Naive B cell (primary cell): ENCODE measurements around the gene AKR7A2. TPM values are rescaled to one million over a fixed set of nuclear protein-coding genes. Genes with fewer than 3 reads are reported as not detected.
"Not testable (repeated sequence)": the region's sequence is repeated elsewhere in the genome, so short reads cannot be mapped to it uniquely, and the experiment has no call there.

Experiments
- ATAC-seq, 2 donors: fragments of 150-1000 bp; cut with Tn5 transposase; 2 replicates each; pipeline ENCODE4 v1.10.0; 2021; ENCODE audit warnings: low read depth in 2 of 2, mild to moderate bottlenecking in 2 of 2, moderate library complexity in 2 of 2
- DNase-seq: peaks from one replicate; pipeline ENCODE4 v3.0.0; 2022
- H3K27ac Mint-ChIP-seq, 6 donors: one replicate each; pipeline ENCODE4 v1.8.0; 2020 to 2022; ENCODE audit warnings: mild to moderate bottlenecking in 6 of 6, mixed read lengths in 6 of 6, moderate library complexity in 5 of 6, inconsistent platforms in 2 of 6
- H3K27me3 Mint-ChIP-seq, 3 donors: one replicate each; pipeline ENCODE4 v1.8.0; 2021 to 2022; ENCODE audit warnings: mixed read lengths in 3 of 3, mild to moderate bottlenecking in 1 of 3
- H3K36me3 Mint-ChIP-seq, 2 donors: one replicate each; pipeline ENCODE4 v1.8.0; 2020 to 2022; ENCODE audit warnings: mixed read lengths in 2 of 2, inconsistent platforms in 1 of 2, mild to moderate bottlenecking in 1 of 2
- H3K4me1 Mint-ChIP-seq, 3 donors: one replicate each; pipeline ENCODE4 v1.8.0; 2020 to 2022; ENCODE audit warnings: mixed read lengths in 3 of 3, inconsistent platforms in 1 of 3, mild to moderate bottlenecking in 1 of 3, moderate library complexity in 1 of 3
- H3K4me3 Mint-ChIP-seq, 8 donors: one replicate each; pipeline ENCODE4 v1.8.0; 2020 to 2022; ENCODE audit warnings: mild to moderate bottlenecking in 8 of 8, mixed read lengths in 8 of 8, moderate library complexity in 8 of 8, inconsistent platforms in 2 of 8
- H3K9me3 Mint-ChIP-seq, 7 donors: one replicate each; pipeline ENCODE4 v1.8.0; 2020 to 2022; ENCODE audit warnings: mixed read lengths in 7 of 7, mild to moderate bottlenecking in 5 of 7, inconsistent platforms in 2 of 7, moderate library complexity in 1 of 7
- polyA plus RNA-seq, 6 donors: library from polyadenylated mRNA; unstranded; fragments of 300-500 nt; fragmentation: Illumina TruSeq; gene quantifications; one replicate each; pipeline ENCODE4 v1.2.3, GENCODE V29; 2021; ENCODE audit warnings: low read depth in 6 of 6

AKR7A2 gene
- polyA plus RNA-seq, 6 donors from 2014 or later: 93.3 to 149 (median 105) TPM

DNA sequence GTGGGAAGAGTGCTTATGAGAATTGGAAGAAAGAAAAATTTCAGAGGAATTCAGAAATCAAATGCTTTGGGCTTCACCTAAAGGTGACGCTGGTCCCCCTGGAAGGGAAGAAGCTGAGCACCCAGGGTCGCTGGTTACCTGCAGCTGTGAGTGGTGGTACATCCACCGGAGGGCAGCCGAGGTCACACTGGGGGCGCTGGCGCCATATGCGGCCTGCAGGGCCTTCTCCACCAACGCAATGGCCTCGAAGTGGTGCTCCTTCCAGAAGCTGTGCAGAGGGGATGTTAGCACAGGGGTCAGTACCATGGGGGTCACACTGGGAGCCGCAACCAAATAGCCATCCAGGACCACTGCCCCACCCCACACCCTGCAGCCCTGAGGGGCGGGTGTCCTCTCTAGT is 6.1 kb downstream of the AKR7A2 start:
- no peak overlapping the region for H3K4me3 Mint-ChIP-seq
- ATAC-seq: no peak
- H3K4me1 Mint-ChIP-seq: peaks cover 8 to 17% (median 11%) of the 10 kb centered on the region in 3 donors
- H3K27me3 Mint-ChIP-seq: no peaks in the 10 kb centered on the region
- H3K27ac Mint-ChIP-seq: no peak overlapping the region
- no peak for DNase-seq
- H3K9me3 Mint-ChIP-seq: no peaks in the 10 kb centered on the region
- H3K36me3 Mint-ChIP-seq: peaks cover 22 to 32% of the 10 kb centered on the region in 2 donors

DNA sequence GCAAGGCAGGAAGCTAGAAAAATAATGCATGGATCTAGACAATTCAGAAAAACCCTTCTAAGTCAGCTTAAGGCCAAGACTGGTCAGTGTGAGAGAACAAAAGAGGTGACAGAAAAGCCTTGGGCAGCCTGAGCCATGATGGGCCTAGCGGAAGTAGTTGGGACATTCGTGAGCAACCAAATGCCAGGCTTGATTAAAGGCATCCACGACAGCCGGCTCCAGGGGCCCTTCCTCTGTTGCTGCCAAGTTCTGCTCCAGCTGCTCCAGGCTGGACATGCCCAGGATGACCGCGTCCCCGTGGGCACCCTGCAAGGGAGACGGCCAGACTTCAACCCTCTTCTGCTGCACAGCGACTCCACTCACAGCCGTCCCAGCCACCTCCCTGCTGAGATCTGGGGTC is 7.9 kb downstream of the AKR7A2 start:
- not testable (repeated sequence) for DNase-seq, ATAC-seq, H3K27ac Mint-ChIP-seq, H3K4me3 Mint-ChIP-seq, H3K9me3 Mint-ChIP-seq, H3K4me1 Mint-ChIP-seq, H3K27me3 Mint-ChIP-seq
- peaks cover 31 to 32% of the 10 kb centered on the region in 2 donors for H3K36me3 Mint-ChIP-seq

DNA sequence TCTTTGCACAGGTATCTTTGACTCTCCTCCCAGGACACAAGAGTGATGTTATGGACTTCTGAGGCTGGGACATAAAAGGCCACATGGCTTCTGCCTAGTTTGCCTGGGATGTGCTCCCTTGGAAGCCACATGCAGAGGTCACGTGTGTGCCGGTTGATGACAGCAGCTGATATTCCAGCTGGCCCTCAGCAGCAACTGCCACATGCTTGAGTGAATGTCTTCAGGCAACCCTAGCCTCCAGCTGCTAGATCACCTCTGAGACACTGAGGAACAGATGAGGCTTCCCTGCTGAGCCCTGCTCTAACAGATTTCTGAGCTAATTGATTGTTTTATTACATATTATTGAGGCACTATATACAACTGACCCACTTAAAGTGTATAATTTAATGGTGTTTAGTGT is 11.7 kb downstream of the AKR7A2 start:
- ATAC-seq (no peak), DNase-seq (no peak)
- Mint-ChIP-seq H3K27ac (no peak overlapping the region), H3K9me3 (peaks cover 3 to 13% (median 8%) of the 10 kb centered on the region in 7 donors), H3K27me3 (no peaks in the 10 kb centered on the region), H3K4me1 (peaks cover 0 to 4% (median 0%) of the 10 kb centered on the region in 3 donors), H3K36me3 (peaks cover 31 to 35% of the 10 kb centered on the region in 2 donors), H3K4me3 (no peak overlapping the region)

DNA sequence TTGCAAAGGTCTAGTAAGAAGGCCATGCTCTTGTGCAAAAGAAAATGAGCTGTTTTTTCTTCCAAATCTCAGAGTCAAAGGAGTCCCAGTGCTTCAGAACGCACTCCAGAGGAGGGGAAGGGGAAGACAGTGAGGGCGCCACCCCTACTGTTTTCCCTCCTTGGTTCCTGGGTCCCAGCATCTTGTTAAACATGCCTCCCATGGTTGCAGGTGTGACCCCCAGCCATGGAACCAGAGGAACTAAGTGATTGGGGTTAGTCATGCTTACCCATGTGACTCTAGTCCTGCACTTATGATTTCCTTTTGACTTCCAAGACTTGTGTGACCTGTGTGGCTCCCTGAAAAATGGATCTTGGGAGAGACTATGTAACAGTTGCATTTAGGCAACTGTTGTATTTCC is 17.3 kb downstream of the AKR7A2 start:
- Mint-ChIP-seq H3K36me3 (peaks cover 19 to 41% of the 10 kb centered on the region in 2 donors), H3K27me3 (peaks cover 4 to 5% (median 4%) of the 10 kb centered on the region in 3 donors), H3K9me3 (peaks cover 9 to 33% (median 23%) of the 10 kb centered on the region in 7 donors), H3K4me3 (no peak overlapping the region), H3K4me1 (peaks cover 0 to 4% (median 0%) of the 10 kb centered on the region in 3 donors), H3K27ac (no peak overlapping the region)
- DNase-seq: no peak
- no peak for ATAC-seq

DNA sequence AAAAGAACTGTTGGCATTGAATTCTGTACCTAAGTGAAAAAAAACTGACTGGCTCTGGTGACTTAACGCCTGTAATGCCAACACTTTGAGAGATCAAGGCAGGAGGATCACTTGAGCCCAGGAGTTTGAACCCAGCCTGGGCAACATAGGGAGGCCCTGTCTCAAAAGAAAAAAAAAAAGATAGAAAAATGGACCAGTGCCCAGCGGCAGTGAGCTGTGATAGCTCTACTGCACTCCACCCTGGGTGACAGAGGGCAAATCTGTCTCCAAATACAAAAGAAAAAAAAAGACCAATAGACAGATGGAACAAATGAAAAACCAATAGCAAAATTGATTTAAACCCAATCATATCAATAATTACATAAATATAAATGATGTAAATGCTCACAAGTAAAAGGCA is 22.7 kb downstream of the AKR7A2 start:
- ATAC-seq: no peak
- Mint-ChIP-seq H3K27me3 (peaks cover 8 to 23% (median 18%) of the 10 kb centered on the region in 3 donors), H3K9me3 (peaks cover 3 to 13% (median 6%) of the 10 kb centered on the region in 7 donors), H3K4me3 (peak overlapping the region; percentile 18 to 89 (median 72)), H3K36me3 (peaks cover 9 to 13% of the 10 kb centered on the region in 2 donors), H3K4me1 (peaks cover 4 to 13% (median 10%) of the 10 kb centered on the region in 3 donors), H3K27ac (peak overlapping the region in 1 of 6 donors; percentile 49)
- no peak for DNase-seq

DNA sequence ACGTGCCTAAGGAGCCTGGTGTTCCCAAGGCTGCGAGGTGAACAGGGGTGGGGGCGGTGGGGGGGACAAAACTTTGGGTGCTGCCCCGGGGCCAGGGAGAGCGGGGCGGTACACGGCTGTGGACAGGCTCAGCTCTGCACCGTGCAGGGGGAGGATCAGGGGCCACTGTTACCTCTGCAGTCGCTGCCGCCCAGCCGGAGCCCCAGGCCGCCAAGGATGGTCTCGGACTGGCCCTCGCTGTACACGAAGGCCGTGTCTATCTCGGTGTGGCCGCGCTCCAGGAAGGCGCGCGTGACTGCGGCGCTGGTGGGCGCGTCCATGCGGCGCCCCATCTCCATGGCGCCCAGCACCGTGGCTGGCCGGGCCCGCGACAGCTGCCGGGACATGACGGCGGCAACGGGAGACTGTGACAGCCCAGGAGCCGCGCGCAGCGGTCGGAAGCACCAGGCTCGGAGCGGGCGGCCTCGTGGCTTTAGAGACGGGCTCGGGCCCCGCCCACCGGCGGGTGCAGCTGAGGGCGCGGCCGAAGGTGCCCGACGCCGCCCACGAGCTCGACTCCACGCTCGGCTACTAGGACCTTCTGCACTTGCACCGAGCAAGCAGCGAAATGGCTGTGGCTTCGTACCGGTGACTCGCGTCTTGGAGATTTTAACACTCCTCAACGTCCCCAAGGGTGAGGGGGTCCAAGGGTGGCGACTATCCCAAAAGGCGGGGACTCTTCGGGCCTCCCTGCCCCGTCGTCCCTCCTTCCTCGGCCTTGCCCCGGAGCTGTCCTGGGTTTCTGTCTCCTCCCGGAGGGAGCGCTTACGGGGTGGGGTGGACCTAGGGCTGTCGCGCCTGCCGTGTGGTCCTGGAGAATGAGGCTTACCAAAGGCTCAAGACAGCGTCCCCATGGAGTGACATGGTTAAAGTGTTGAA is 23.4 kb downstream of the AKR7A2 start, which contains the start of gene AKR7A3:
TSS of gene AKR7A3 (minus strand) at position 447 of the 918 bp plus-strand sequence. CDS start at position 386, 61 bp downstream.
- peaks cover 8 to 23% (median 18%) of the 10 kb centered on the region in 3 donors for H3K27me3 Mint-ChIP-seq
- peak; percentile 45 for DNase-seq

DNA sequence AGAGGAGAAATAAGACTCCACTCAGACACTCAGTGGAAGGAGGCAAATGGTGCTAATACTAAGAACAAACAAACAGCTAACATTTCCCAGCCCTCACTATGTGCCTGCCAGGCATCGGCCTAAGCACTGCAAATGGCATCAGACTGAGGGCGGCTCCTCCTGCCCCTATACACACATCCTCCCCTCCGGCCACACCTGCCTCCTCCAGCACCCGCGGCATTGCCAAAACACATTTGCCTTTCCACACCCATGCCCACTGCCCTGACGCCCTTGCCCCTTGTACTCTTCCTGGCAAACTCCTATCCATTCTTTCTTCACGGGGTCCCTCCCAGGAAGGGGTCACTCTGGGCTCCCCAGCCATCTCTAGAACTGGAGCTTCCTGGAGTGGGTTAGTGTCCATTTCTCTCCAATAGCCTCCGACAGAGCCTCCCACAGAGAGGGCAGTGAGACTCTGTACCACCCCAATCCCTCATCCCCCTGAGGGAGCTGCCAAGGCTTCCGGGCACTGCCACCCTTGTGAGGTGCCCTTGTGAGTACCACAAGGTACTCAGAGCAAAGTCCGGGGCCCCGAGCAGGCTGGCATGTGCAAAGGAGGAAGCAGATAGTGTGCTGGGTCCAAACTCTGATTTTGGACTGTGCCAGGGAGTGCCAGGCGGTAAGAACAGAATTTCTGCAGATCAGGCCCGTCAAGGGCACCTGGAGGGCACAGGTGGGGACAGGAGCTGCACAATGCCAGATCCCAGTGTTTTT is 24.3 kb downstream of the AKR7A2 start:
- peaks cover 8 to 23% (median 18%) of the 10 kb centered on the region in 3 donors for H3K27me3 Mint-ChIP-seq
- peaks cover 4 to 13% (median 10%) of the 10 kb centered on the region in 3 donors for H3K4me1 Mint-ChIP-seq
- ATAC-seq (no peak), DNase-seq (no peak)
- peak overlapping the region in 2 of 6 donors; percentile 9 to 43 for H3K27ac Mint-ChIP-seq
- H3K9me3 Mint-ChIP-seq: peaks cover 0 to 8% (median 0%) of the 10 kb centered on the region in 7 donors
- H3K4me3 Mint-ChIP-seq: peak overlapping the region in 7 of 8 donors; percentile 74 to 89 (median 80)
- peaks cover 7 to 8% of the 10 kb centered on the region in 2 donors for H3K36me3 Mint-ChIP-seq

More for the DNA sequence above, 23.4 kb downstream of the AKR7A2 start, which contains the start of gene AKR7A3:
- H3K9me3 Mint-ChIP-seq, H3K36me3 Mint-ChIP-seq: not testable (repeated sequence)
- peak; percentile 96 to 97 for ATAC-seq
- H3K4me1 Mint-ChIP-seq: peaks cover 4 to 13% (median 10%) of the 10 kb centered on the region in 3 donors
- H3K4me3 Mint-ChIP-seq: peak within 1 kb of the TSS; percentile 18 to 89 (median 80)
- H3K27ac Mint-ChIP-seq: peak within 1 kb of the TSS in 3 of 6 donors; percentile 38 to 49 (median 43)

DNA sequence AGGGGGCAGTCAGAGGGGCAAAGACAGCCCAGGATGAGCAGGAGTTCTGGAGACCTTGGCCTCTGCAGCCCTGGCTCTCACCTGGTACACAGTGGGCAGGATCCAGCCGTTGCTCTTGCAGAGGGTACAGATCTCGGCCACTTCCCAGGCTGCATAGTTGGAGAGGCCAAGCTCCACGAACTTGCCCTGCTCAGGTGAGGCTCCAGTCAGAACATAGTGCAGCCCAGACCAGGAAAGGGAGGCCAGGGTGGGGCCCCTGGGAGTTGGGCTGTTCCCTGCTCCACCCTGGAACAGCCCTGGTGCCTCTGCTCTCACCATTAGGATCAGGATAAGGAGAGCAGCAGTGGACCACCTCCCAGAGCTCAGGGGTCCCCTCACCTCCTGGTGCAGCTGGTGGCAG is 26.1 kb downstream of the AKR7A2 start:
- not testable (repeated sequence) for H3K9me3 Mint-ChIP-seq, H3K36me3 Mint-ChIP-seq, ATAC-seq, H3K4me3 Mint-ChIP-seq, H3K27ac Mint-ChIP-seq, DNase-seq
- peaks cover 4 to 13% (median 10%) of the 10 kb centered on the region in 3 donors for H3K4me1 Mint-ChIP-seq
- peaks cover 8 to 23% (median 18%) of the 10 kb centered on the region in 3 donors for H3K27me3 Mint-ChIP-seq

DNA sequence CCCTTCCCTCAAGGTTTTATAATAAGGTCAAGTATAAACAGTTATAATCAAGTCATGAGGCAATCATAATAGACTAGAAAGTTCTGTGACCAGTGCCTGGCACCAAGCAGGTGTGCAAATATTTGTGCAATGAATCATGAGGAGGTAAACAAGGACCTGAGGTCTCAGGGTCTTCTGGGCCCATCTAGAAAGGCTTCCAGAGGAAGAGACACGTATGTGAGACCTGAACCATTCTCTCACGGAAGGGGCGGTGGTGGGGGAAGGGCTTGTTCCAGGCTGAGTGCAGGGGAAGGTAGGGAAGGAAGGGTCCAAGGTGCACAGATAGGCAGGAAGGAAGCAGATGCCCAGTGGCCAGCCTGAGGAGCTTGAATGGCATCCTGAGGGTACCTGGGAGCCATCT is 26.6 kb downstream of the AKR7A2 start:
- Mint-ChIP-seq H3K4me1 (peaks cover 4 to 13% (median 10%) of the 10 kb centered on the region in 3 donors), H3K27me3 (peaks cover 8 to 23% (median 18%) of the 10 kb centered on the region in 3 donors)
- H3K4me3 Mint-ChIP-seq, H3K36me3 Mint-ChIP-seq, DNase-seq, H3K27ac Mint-ChIP-seq, ATAC-seq, H3K9me3 Mint-ChIP-seq: not testable (repeated sequence)

DNA sequence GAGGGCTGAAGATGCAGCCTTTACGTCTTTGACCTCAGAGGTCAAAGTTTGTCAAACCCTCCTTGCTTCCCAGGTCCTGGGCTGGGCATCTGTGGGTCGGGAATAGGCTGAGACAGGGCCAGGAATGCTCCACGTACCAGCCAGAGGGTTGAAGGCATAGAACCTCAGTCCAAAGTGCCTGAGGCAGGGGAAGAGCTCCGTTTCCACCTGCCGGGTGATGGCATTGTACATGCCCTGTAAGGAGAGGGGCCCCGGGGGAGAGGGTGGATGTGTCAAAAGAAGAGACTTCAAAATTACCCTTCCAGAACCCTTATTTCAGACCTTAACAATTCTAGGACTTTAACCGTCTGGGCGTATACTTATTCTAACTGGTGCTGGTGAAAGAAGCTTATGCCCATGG is 27.1 kb downstream of the AKR7A2 start:
- DNase-seq (no peak), ATAC-seq (no peak)
- Mint-ChIP-seq H3K4me3 (no peak overlapping the region), H3K36me3 (no peaks in the 10 kb centered on the region), H3K27ac (no peak overlapping the region), H3K9me3 (no peaks in the 10 kb centered on the region), H3K4me1 (peaks cover 4 to 13% (median 10%) of the 10 kb centered on the region in 3 donors), H3K27me3 (peaks cover 6 to 21% (median 17%) of the 10 kb centered on the region in 3 donors)

DNA sequence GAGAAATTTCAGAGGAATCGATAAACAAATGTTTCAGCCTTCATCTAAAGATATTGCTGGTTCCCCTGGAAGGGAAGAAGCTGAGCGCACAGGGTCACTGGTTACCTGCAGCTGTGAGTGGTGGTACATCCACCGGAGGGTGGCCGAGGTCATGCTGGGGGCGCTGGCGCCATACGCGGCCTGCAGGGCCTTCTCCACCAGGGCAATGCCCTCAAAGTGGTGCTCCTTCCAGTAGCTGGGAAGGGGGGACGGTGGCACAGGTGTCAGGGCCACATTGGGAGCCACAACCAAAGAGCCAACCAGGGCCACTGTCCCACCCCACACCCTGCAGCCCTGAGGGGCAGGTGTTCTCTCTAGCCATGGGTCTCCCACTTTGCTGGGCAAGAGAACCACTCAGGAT is 28.1 kb downstream of the AKR7A2 start:
- H3K27ac Mint-ChIP-seq: no peak overlapping the region
- peaks cover 0 to 11% (median 7%) of the 10 kb centered on the region in 3 donors for H3K27me3 Mint-ChIP-seq
- H3K9me3 Mint-ChIP-seq: peaks cover 0 to 3% (median 0%) of the 10 kb centered on the region in 7 donors
- no peaks in the 10 kb centered on the region for H3K36me3 Mint-ChIP-seq
- H3K4me3 Mint-ChIP-seq: no peak overlapping the region
- ATAC-seq (no peak), DNase-seq (no peak)
- H3K4me1 Mint-ChIP-seq: peaks cover 4 to 8% (median 5%) of the 10 kb centered on the region in 3 donors

DNA sequence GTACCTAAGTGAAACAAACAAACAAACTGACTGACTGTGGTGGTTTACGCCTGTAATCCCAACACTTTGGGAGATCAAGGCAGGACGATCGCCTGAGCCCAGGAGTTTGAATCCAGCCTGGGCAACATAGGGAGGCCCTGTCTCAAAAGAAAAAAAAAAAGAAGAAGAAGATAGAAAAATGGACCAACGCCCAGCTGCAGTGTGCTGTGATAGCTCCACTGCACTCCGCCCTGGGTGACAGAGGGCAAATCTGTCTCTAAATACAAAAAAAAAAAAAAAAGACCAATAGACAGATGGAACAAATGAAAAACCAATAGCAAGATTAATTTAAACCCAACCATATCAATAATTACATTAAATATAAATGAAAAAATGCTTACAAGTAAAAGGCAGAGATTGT is 37.3 kb downstream of the AKR7A2 start:
- H3K27me3 Mint-ChIP-seq: peaks cover 13 to 36% (median 14%) of the 10 kb centered on the region in 3 donors
- no peak for DNase-seq
- H3K4me3 Mint-ChIP-seq: no peak overlapping the region
- no peak for ATAC-seq
- peaks cover 0 to 30% (median 18%) of the 10 kb centered on the region in 7 donors for H3K9me3 Mint-ChIP-seq
- H3K4me1 Mint-ChIP-seq: peaks cover 0 to 8% (median 6%) of the 10 kb centered on the region in 3 donors
- peak overlapping the region in 1 of 6 donors; percentile 54 for H3K27ac Mint-ChIP-seq
- peaks cover 12 to 15% of the 10 kb centered on the region in 2 donors for H3K36me3 Mint-ChIP-seq
